SK-MEL-5 (cell line): Measurements from ENCODE around the gene GALNT2. TPM values are rescaled to one million over a fixed set of nuclear protein-coding genes. Genes with fewer than 3 reads are reported as not detected.

Experiments
- DNase-seq: peaks from one replicate; pipeline ENCODE4 v3.0.0-alpha.2; 2016; ENCODE audit warnings: low read depth, low spot score
- in situ Hi-C: cut with HindIII; loops from 2 replicates; pipeline ENCODE4 v1.10.0; 2016; ENCODE audit warnings: low sequenced_read_pairs, high pct_unique_total_duplicates, low pct_unique_long_range_greater_than_20kb
- total RNA-seq: library from RNA; depleted of rRNA; stranded (reverse); fragments of >200 nt; shearing (Covaris generic); gene quantifications from 2 replicates; pipeline ENCODE4 v1.2.3, GENCODE V29; 2014

GALNT2 gene
- total RNA-seq, 1 experiment from 2014 or later = 149 TPM

- no peak for DNase-seq
- in situ Hi-C loops = no loop called here
These were observed 107.0 kb downstream of the GALNT2 start for GRCh38 chr1:230174041-230174440.

- in situ Hi-C loops = no loop called here
- no peak for DNase-seq
These were observed 107.6 kb downstream of the GALNT2 start for GRCh38 chr1:230174471-230175162.

- in situ Hi-C loops = no loop called here
- no peak for DNase-seq
These were observed 108.2 kb downstream of the GALNT2 start for GRCh38 chr1:230175163-230175747.

- in situ Hi-C loops = no loop called here
- no peak for DNase-seq
These were observed 108.8 kb downstream of the GALNT2 start for GRCh38 chr1:230175839-230176238.

GRCh38 chr1:230176326-230176725 is 109.3 kb downstream of the GALNT2 start:
- no peak for DNase-seq
- in situ Hi-C loops = no loop called here

- DNase-seq = no peak
- in situ Hi-C loops = no loop called here
These were observed 109.9 kb downstream of the GALNT2 start for GRCh38 chr1:230176871-230177411.

- no peak for DNase-seq
- in situ Hi-C loops = no loop called here
These were observed 112.2 kb downstream of the GALNT2 start for GRCh38 chr1:230179249-230179648.

- in situ Hi-C loops = no loop called here
- DNase-seq = no peak
These were observed 118.3 kb downstream of the GALNT2 start for GRCh38 chr1:230185076-230186001.

GRCh38 chr1:230186003-230186863 is 119.2 kb downstream of the GALNT2 start:
- no peak for DNase-seq
- in situ Hi-C loops = no loop called here

GRCh38 chr1:230186874-230187273 is 119.8 kb downstream of the GALNT2 start:
- in situ Hi-C loops = no loop called here
- no peak for DNase-seq

- in situ Hi-C loops = no loop called here
- no peak for DNase-seq
These were observed 120.3 kb downstream of the GALNT2 start for GRCh38 chr1:230187290-230187689.

- in situ Hi-C loops = no loop called here
- no peak for DNase-seq
These were observed 121.8 kb downstream of the GALNT2 start for GRCh38 chr1:230188826-230189225.

- in situ Hi-C loops = no loop called here
These were observed 122.3 kb downstream of the GALNT2 start for GRCh38 chr1:230189341-230189740.

GRCh38 chr1:230189824-230190223 is 122.8 kb downstream of the GALNT2 start:
- in situ Hi-C loops = no loop called here
- DNase-seq = no peak

More at GRCh38 chr1:230189341-230189740, 122.3 kb downstream of the GALNT2 start:
- DNase-seq = no peak

- in situ Hi-C loops = no loop called here
- no peak for DNase-seq
These were observed 124.2 kb downstream of the GALNT2 start for GRCh38 chr1:230191079-230191804.

GRCh38 chr1:230191855-230192254 is 124.8 kb downstream of the GALNT2 start:
- in situ Hi-C loops = no loop called here
- no peak for DNase-seq

GRCh38 chr1:230194525-230194924 is 127.5 kb downstream of the GALNT2 start:
- in situ Hi-C loops = no loop called here
- no peak for DNase-seq
